GM12892 (cell line): ENCODE measurements around the gene PRRX1.

ENCODE experiments used
- POLR2A ChIP-seq: IDR thresholded peaks from 2 replicates; pipeline ENCODE4 v1.6.1; 2011; ENCODE audit warnings: low read depth, low read length, control low read depth
- POLR2AphosphoS5 ChIP-seq: IDR thresholded peaks from 2 replicates; pipeline ENCODE4 v1.6.1; 2011; ENCODE audit warnings: low read depth, low read length, control low read depth

GRCh38 chr1:170701962-170702361 is 38.0 kb downstream of the PRRX1 start:
- no peak for TF ChIP-seq POLR2AphosphoS5
- no peak for TF ChIP-seq POLR2A
